Mesenchymal stem cell (in vitro differentiated cells and primary cell): ENCODE measurements around the gene BTBD2. TPM values are rescaled to one million over a fixed set of nuclear protein-coding genes. Genes with fewer than 3 reads are reported as not detected.

Experiments
- DNase-seq: peaks from one replicate; pipeline ENCODE4 v3.0.0-alpha.2; 2013
- H2AFZ ChIP-seq: one replicate; pipeline ENCODE4 v1.6.1; 2013; ENCODE audit warnings: low read depth, mild to moderate bottlenecking, control low read depth, inconsistent platforms, low read length, moderate library complexity
- H2AK5ac ChIP-seq: 2 replicates; pipeline ENCODE4 v1.6.1; 2013; ENCODE audit warnings: low read length, moderate library complexity, mild to moderate bottlenecking, inconsistent platforms; ENCODE audit not compliant: severe bottlenecking
- H2BK120ac ChIP-seq: one replicate; pipeline ENCODE4 v1.6.1; 2013; ENCODE audit warnings: low read depth, mild to moderate bottlenecking, inconsistent platforms, low read length, moderate library complexity
- H2BK12ac ChIP-seq, 2 experiments: one replicate each; pipeline ENCODE4 v1.6.1; 2013; ENCODE audit warnings: inconsistent platforms in 2 of 2, low read length in 2 of 2, mild to moderate bottlenecking in 2 of 2, moderate library complexity in 2 of 2, control low read depth in 1 of 2
- H2BK15ac ChIP-seq: one replicate; pipeline ENCODE4 v1.6.1; 2013; ENCODE audit warnings: mild to moderate bottlenecking, low read depth, inconsistent platforms; ENCODE audit not compliant: poor library complexity, severe bottlenecking
- H2BK5ac ChIP-seq: 2 replicates; pipeline ENCODE4 v1.6.1; 2013; ENCODE audit warnings: low read depth, mild to moderate bottlenecking, low read length, control low read depth, inconsistent platforms; ENCODE audit not compliant: poor library complexity, severe bottlenecking
- H3K14ac ChIP-seq, 2 experiments: one replicate each; pipeline ENCODE4 v1.6.1; 2013; ENCODE audit warnings: inconsistent platforms in 2 of 2, low read length in 2 of 2, control low read depth in 1 of 2, mild to moderate bottlenecking in 1 of 2, moderate library complexity in 1 of 2
- H3K18ac ChIP-seq, 2 experiments: one replicate each; pipeline ENCODE4 v1.6.1; 2013; ENCODE audit warnings: inconsistent platforms in 2 of 2, low read length in 2 of 2, control low read depth in 1 of 2, low read depth in 1 of 2, mild to moderate bottlenecking in 1 of 2
- H3K23ac ChIP-seq, 2 experiments: one replicate each; pipeline ENCODE4 v1.6.1; 2013; ENCODE audit warnings: inconsistent platforms in 2 of 2, low read length in 2 of 2, mild to moderate bottlenecking in 2 of 2, moderate library complexity in 2 of 2, control low read depth in 1 of 2
- H3K27ac ChIP-seq: 2 replicates; pipeline ENCODE4 v1.5.1; 2013; ENCODE audit warnings: mild to moderate bottlenecking, moderate library complexity, low read length, control low read depth, inconsistent platforms; ENCODE audit not compliant: poor library complexity, severe bottlenecking
- H3K27me3 ChIP-seq, 2 experiments: 2 replicates each; pipeline versions ENCODE4 v1.6.1 to v1.7.0; 2013; ENCODE audit warnings: low read length in 2 of 2, mild to moderate bottlenecking in 2 of 2, moderate library complexity in 2 of 2, control low read depth in 1 of 2, inconsistent platforms in 1 of 2; ENCODE audit not compliant: control insufficient read depth in 1 of 2, insufficient read depth in 1 of 2
- H3K36me3 ChIP-seq, 2 experiments: 2 replicates each; pipeline versions ENCODE4 v1.6.1 to v1.7.0; 2013; ENCODE audit warnings: low read length in 2 of 2, control low read depth in 1 of 2, inconsistent platforms in 1 of 2, low read depth in 1 of 2, mild to moderate bottlenecking in 1 of 2; ENCODE audit not compliant: insufficient read depth in 2 of 2, control insufficient read depth in 1 of 2
- H3K4ac ChIP-seq, 2 experiments: one replicate each; pipeline ENCODE4 v1.6.1; 2013; ENCODE audit warnings: inconsistent platforms in 2 of 2, low read length in 2 of 2, mild to moderate bottlenecking in 2 of 2, moderate library complexity in 2 of 2, control low read depth in 1 of 2, low read depth in 1 of 2
- H3K4me1 ChIP-seq: 2 replicates; pipeline ENCODE4 v1.6.1; 2013; ENCODE audit warnings: low read depth, low read length, control low read depth; ENCODE audit not compliant: control insufficient read depth, insufficient read depth
- H3K4me2 ChIP-seq: 2 replicates; pipeline ENCODE4 v1.6.1; 2013; ENCODE audit warnings: low read length, mild to moderate bottlenecking, inconsistent platforms; ENCODE audit not compliant: poor library complexity, severe bottlenecking
- H3K4me3 ChIP-seq, 2 experiments: 2 replicates each; pipeline versions ENCODE4 v1.5.1 to v1.7.0; 2013; ENCODE audit warnings: low read length in 2 of 2, mild to moderate bottlenecking in 2 of 2, control low read depth in 1 of 2, low read depth in 1 of 2; ENCODE audit not compliant: insufficient read depth in 1 of 2
- H3K79me1 ChIP-seq: replicated peaks from 2 replicates; pipeline ENCODE4 v1.6.1; 2013; ENCODE audit warnings: mild to moderate bottlenecking, control low read depth, low read length, inconsistent platforms; ENCODE audit not compliant: poor library complexity, severe bottlenecking
- H3K9ac ChIP-seq: 2 replicates; pipeline ENCODE4 v1.7.0; 2013; ENCODE audit warnings: mild to moderate bottlenecking, low read length, moderate library complexity
- H3K9me3 ChIP-seq: 2 replicates; pipeline ENCODE4 v1.7.0; 2013; ENCODE audit warnings: mild to moderate bottlenecking, low read length; ENCODE audit not compliant: control insufficient read depth
- H4K8ac ChIP-seq: one replicate; pipeline ENCODE4 v1.6.1; 2013; ENCODE audit warnings: inconsistent platforms, mild to moderate bottlenecking, low read length, moderate library complexity
- H4K91ac ChIP-seq: one replicate; pipeline ENCODE4 v1.6.1; 2013; ENCODE audit warnings: mild to moderate bottlenecking, low read length, inconsistent platforms
- WGBS: methylation state at CpG from one replicate; pipeline ENCODE4 v1.1.7; 2013; ENCODE audit warnings: mixed read lengths; 5-methylcytosine and 5-hydroxymethylcytosine counted together
- polyA plus RNA-seq, 2 experiments: library from polyadenylated mRNA; stranded (reverse); fragments of 200-250 nt; gene quantifications; one replicate each; pipeline ENCODE4 v1.2.3, GENCODE V29; 2013

BTBD2 gene
- polyA plus RNA-seq (2013, experiment 1 of 2) = 60.4 TPM
- polyA plus RNA-seq (2013, experiment 2 of 2) = 58.7 TPM

DNA sequence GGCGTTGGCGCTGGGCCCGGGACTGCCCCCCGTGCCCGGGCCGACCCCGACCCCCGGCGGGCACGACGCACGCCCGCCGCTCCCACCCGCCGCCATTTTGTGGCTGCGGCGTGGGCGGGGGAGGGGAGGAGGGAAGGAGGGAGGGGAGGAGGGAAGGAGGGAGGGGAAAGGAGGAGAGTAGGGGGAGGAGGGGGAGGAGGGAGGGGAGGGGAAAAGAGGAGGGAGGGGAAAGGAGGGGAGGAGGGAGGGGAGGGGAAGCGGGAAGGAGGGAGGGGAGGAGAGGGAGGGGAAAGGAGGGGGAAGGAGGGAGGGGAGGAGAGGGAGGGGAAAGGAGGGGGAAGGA, at the start of gene BTBD2:
BTBD2 (minus strand) TSS at position 107 of the 343 bp plus-strand sequence; CDS start at position 96, 11 bp downstream.
- no peak within 1 kb of the TSS for H2BK15ac ChIP-seq
- H2BK5ac ChIP-seq = peak within 1 kb of the TSS; percentile 24
- peak within 1 kb of the TSS; percentile 58 for H2BK120ac ChIP-seq
- peak within 1 kb of the TSS in 1 of 2 experiments; percentile 100 for H3K4ac ChIP-seq
- H3K9ac ChIP-seq = peak within 1 kb of the TSS; percentile 73
- no peak within 1 kb of the TSS for H3K27ac ChIP-seq
- peak; percentile 65 for DNase-seq
- H3K4me3 ChIP-seq = peak within 1 kb of the TSS; percentile 82
- H2AFZ ChIP-seq = no peak within 1 kb of the TSS
- peak within 1 kb of the TSS in 1 of 2 experiments; percentile 89 for H3K14ac ChIP-seq
- H3K4me2 ChIP-seq = peak within 1 kb of the TSS; percentile 69
- H3K27me3 ChIP-seq = no peaks in the 10 kb centered on the region
- no peaks in the 10 kb centered on the region for H3K9me3 ChIP-seq
- WGBS = 0% methylated on average over 1 of the region's 20 CpGs
- peak within 1 kb of the TSS; percentile 74 to 98 for H3K18ac ChIP-seq
- H2AK5ac ChIP-seq = peak within 1 kb of the TSS; percentile 85
- H3K4me1 ChIP-seq = peaks cover 30% of the 10 kb centered on the region
- H3K23ac ChIP-seq = peak within 1 kb of the TSS in 1 of 2 experiments; percentile 9
- peaks cover 30% of the 10 kb centered on the region for H3K79me1 ChIP-seq
- peaks cover 0 to 20% of the 10 kb centered on the region in 2 experiments for H3K36me3 ChIP-seq
- peak within 1 kb of the TSS; percentile 85 for H4K8ac ChIP-seq
- peak within 1 kb of the TSS; percentile 33 to 80 for H2BK12ac ChIP-seq
- H4K91ac ChIP-seq = peak within 1 kb of the TSS; percentile 83

DNA sequence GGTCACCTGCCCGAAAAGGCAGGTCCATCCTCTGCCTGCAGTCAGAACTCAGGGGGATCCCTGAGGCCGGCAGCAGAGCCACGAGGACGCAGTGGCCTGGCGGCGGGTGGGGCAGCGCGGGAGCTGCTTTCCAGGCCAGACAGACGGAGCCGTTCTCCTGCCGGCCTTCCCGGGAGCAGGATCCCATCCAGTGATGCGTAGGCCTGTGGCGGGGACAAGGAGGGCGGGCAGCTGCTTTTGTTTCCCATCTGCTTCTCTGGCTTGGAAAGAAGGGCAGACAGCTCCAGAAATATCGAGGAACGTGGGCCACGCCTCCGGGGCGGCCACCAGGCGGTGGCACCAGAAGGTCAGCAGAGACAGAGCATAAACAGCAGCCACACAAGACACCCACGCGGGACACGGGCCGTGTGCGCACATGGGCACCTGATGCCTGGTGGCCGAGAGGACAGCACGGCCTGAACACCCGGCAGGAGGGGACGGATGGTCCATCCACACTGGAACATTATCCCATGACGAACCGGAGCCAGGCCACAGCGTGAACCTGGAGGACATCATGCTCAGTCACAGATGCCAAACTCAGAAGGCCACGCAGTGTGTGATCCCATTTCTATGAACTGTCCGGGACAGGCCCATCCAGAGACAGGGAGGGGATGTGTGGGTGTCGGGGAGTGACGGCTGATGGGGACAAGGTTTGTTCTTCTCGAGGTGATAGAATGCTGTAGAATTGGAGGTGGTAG, 49.4 kb upstream of the BTBD2 start:
- Histone ChIP-seq H3K4me2 (no peak overlapping the region), H3K23ac (no peak overlapping the region), H2BK120ac (no peak overlapping the region), H3K9ac (peak overlapping the region; percentile 63), H3K27me3 (no peaks in the 10 kb centered on the region), H3K79me1 (no peaks in the 10 kb centered on the region), H2BK12ac (no peak overlapping the region), H3K27ac (no peak overlapping the region), H3K4me1 (peaks cover 29% of the 10 kb centered on the region), H3K18ac (no peak overlapping the region), H3K4ac (peak overlapping the region in 1 of 2 experiments; percentile 47), H4K8ac (no peak overlapping the region), H2AFZ (no peak overlapping the region), H3K36me3 (no peaks in the 10 kb centered on the region), H2BK5ac (no peak overlapping the region), H2AK5ac (no peak overlapping the region), H3K9me3 (no peaks in the 10 kb centered on the region), H3K4me3 (peak overlapping the region in 1 of 2 experiments; percentile 10), H2BK15ac (peak overlapping the region; percentile 60), H3K14ac (peak overlapping the region in 1 of 2 experiments; percentile 2), H4K91ac (peak overlapping the region; percentile 44)
- no peak for DNase-seq
- 92% methylated on average over 38 of the region's 38 CpGs for WGBS

DNA sequence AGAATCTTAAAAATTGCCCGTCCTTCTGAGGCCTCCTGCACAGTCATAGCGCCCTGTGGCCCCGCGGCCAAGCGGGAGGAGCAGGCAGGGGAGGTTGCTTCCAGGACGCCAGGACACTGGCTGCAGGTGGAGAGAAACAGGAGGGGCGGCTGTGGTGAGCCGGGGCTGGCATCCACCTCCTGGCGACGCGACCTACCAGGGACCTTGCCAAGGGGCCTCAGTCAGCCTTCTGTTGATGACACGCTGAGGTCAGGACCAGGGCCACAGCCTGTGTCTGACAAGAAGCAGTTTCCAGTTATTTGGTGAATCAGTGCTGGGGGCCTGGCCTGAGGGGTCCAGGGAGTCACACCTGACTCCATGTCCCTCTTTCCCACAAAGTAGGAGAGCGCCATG, 48.9 kb upstream of the BTBD2 start:
- H3K9ac ChIP-seq = peak overlapping the region; percentile 63
- peak overlapping the region; percentile 34 for H4K91ac ChIP-seq
- peak overlapping the region in 1 of 2 experiments; percentile 29 for H3K18ac ChIP-seq
- peak overlapping the region in 1 of 2 experiments; percentile 47 for H3K4ac ChIP-seq
- H4K8ac ChIP-seq = no peak overlapping the region
- no peaks in the 10 kb centered on the region for H3K79me1 ChIP-seq
- no peaks in the 10 kb centered on the region for H3K9me3 ChIP-seq
- no peak overlapping the region for H2BK120ac ChIP-seq
- WGBS = 94% methylated on average over 13 of the region's 13 CpGs
- H2AK5ac ChIP-seq = no peak overlapping the region
- H3K27ac ChIP-seq = no peak overlapping the region
- H3K14ac ChIP-seq = peak overlapping the region in 1 of 2 experiments; percentile 20
- no peak overlapping the region for H2AFZ ChIP-seq
- DNase-seq = no peak
- H2BK12ac ChIP-seq = peak overlapping the region in 1 of 2 experiments; percentile 75
- H3K4me3 ChIP-seq = no peak overlapping the region
- H3K27me3 ChIP-seq = no peaks in the 10 kb centered on the region
- peaks cover 31% of the 10 kb centered on the region for H3K4me1 ChIP-seq
- H2BK5ac ChIP-seq = no peak overlapping the region
- no peak overlapping the region for H3K23ac ChIP-seq
- H3K4me2 ChIP-seq = no peak overlapping the region
- H3K36me3 ChIP-seq = no peaks in the 10 kb centered on the region
- peak overlapping the region; percentile 60 for H2BK15ac ChIP-seq

DNA sequence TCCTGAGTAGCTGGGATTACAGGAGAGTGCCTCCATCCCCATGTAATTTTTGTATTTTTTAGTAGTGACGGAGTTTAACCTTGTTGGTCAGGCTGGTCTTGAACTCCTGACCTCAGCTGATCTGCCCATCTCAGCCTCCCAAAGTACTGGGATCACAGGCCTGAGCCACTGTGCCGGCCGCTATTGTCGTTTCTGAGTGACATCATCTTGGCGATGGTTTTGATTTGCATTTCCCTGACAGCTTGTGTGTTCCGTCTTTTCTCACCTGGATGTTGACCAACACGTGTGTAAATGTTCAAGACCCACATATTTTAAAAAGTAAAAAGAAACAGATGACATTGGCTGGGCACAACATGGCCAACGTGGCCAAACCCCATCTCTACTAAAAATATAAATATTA, 48.3 kb upstream of the BTBD2 start:
- Histone ChIP-seq H2BK15ac (no peak overlapping the region), H4K8ac (no peak overlapping the region), H3K4me3 (no peak overlapping the region), H3K4me1 (peaks cover 36% of the 10 kb centered on the region), H3K79me1 (no peaks in the 10 kb centered on the region), H3K23ac (no peak overlapping the region), H3K18ac (no peak overlapping the region), H3K14ac (no peak overlapping the region), H3K36me3 (no peaks in the 10 kb centered on the region), H3K4me2 (no peak overlapping the region), H4K91ac (no peak overlapping the region), H3K27me3 (no peaks in the 10 kb centered on the region), H3K4ac (no peak overlapping the region), H2BK12ac (no peak overlapping the region), H2AFZ (no peak overlapping the region), H2AK5ac (no peak overlapping the region), H2BK5ac (no peak overlapping the region), H3K27ac (no peak overlapping the region), H3K9ac (no peak overlapping the region), H2BK120ac (no peak overlapping the region), H3K9me3 (no peaks in the 10 kb centered on the region)
- no peak for DNase-seq
- WGBS = 99% methylated on average over 8 of the region's 8 CpGs
